Lower leg skin (tissue), 4 donors: ENCODE results near the gene PCSK6. TPM values are rescaled to one million over a fixed set of nuclear protein-coding genes. Genes with fewer than 3 reads are reported as not detected.

Experiments used
- DNase-seq, 2 donors: peaks; one replicate each; pipeline ENCODE4 v3.0.0-alpha.2; 2019; ENCODE audit warnings: low spot score in 2 of 2
- H3K4me3 ChIP-seq: fragments of 200-600 bp; sonication (generic); 2 replicates; pipeline ENCODE4 v1.5.1; 2017; ENCODE audit warnings: mild to moderate bottlenecking, low read depth; ENCODE audit not compliant: poor library complexity, severe bottlenecking
- POLR2A ChIP-seq, 2 donors: fragments of 450-650 bp; IDR thresholded peaks; one replicate each; pipeline ENCODE4 v1.6.1; 2016 to 2017; ENCODE audit warnings: antibody characterized with exemption in 2 of 2, mild to moderate bottlenecking in 1 of 2, moderate library complexity in 1 of 2
- WGBS, 2 donors: methylation state at CpG; one replicate each; pipeline ENCODE4 v1.1.5; 2018; 5-methylcytosine and 5-hydroxymethylcytosine counted together
- intact Hi-C: fragments of 100-400 bp; cut with DNase I; formaldehyde crosslinking; loops from one replicate; pipeline ENCODE4 v1.15.0; 2023; ENCODE audit warnings: low total_unique reads
- total RNA-seq, 4 donors: library from RNA; depleted of rRNA; stranded (reverse); fragments of >200 nt; gene quantifications; one replicate each; pipeline ENCODE4 v1.1.0, GENCODE V29; 2016
- TF ChIP-seq, protein P1 (sequence below), 3 donors: fragments of 450-650 bp; IDR thresholded peaks; one replicate each; pipeline ENCODE4 v1.5.1; 2016; ENCODE audit warnings: antibody characterized with exemption in 3 of 3, mild to moderate bottlenecking in 3 of 3, moderate library complexity in 2 of 3

The PCSK6 gene
- total RNA-seq, 4 donors from 2014 or later = 20.1 to 45.4 (median 30.4) TPM

DNA sequence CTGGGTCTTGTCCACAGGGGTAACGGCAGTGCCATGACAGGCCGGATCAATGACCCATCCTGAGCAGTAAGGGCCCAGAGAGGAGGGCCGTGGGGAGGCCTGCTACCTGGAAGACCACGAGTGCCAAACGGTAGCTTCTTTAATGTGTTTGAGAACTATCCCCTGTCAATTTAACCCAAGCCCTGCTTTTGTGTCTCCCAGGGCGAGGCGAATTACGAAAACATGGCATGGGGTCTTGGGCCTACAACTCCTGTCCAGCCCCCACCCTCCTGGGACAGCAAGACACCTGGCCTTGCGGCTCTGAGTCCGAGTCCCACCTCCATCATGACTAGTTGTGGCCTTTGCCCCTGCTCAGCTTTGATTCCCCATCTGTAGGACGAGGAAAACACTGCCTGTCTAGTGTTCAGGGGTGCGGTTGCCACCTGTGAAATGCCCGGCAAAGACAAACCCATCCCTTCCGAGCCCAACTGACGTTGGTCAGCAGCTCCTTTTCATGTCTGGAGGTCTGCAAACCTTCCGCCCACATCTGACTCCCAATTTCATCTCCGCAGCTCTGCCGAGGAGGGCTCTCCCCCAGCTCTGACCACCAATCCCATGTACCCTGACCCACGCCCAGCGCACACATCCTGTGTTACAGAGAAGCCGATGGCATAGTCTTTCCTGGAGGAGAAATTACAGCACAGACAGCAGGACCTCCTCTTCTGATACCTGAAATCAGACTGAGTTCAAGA lies 165.5 kb downstream of the PCSK6 start:
- whole genome bisulfite sequencing, 2 donors = 90 to 91% methylated on average over 21 of the region's 21 CpGs

DNA sequence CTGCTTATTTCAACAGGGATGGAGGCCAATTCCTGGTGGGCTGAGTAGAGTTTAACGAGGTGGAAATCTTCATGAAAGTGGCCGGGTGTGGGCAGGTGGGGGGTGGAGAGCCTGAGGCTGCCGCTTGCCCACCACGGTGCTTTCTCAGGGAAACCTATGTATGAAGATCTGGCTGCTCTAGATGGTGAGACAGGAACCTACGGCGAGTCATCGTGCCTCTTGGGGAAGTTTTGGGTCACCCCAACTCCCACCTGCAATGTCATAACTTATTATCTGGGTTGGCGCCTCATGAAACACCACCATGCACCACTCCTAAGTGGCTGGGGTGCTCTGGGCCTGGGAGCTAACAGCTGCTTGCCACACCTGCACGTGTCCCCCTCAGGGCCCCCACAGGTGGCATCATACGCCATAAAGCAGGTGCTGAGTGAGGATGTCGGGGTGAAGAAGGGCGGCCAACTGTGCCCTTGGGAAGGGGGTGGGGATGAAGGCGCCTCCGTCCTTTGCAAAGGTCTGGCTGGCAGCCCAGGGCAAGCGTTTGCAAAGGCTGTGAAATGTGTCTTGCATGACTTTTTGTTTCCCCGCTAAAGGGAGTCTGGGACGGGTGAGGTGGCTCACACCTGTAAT lies 166.5 kb downstream of the PCSK6 start:
- DNase-seq = peak in 1 of 2 donors; percentile 81
- intact Hi-C loops = no loop called here
- WGBS, 2 donors = 87 to 89% methylated on average over 17 of the region's 17 CpGs

More for the DNA sequence above, 165.5 kb downstream of the PCSK6 start:
- peak in 1 of 2 donors; percentile 60 for DNase-seq
- TF ChIP-seq POLR2A (IDR thresholded peaks at IDR 0.05) = no peak
- TF ChIP-seq, protein P1, sequence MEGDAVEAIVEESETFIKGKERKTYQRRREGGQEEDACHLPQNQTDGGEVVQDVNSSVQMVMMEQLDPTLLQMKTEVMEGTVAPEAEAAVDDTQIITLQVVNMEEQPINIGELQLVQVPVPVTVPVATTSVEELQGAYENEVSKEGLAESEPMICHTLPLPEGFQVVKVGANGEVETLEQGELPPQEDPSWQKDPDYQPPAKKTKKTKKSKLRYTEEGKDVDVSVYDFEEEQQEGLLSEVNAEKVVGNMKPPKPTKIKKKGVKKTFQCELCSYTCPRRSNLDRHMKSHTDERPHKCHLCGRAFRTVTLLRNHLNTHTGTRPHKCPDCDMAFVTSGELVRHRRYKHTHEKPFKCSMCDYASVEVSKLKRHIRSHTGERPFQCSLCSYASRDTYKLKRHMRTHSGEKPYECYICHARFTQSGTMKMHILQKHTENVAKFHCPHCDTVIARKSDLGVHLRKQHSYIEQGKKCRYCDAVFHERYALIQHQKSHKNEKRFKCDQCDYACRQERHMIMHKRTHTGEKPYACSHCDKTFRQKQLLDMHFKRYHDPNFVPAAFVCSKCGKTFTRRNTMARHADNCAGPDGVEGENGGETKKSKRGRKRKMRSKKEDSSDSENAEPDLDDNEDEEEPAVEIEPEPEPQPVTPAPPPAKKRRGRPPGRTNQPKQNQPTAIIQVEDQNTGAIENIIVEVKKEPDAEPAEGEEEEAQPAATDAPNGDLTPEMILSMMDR (IDR thresholded peaks at IDR 0.05) = no peak
- intact Hi-C loops = no loop called here
- H3K4me3 ChIP-seq = no peak overlapping the region

DNA sequence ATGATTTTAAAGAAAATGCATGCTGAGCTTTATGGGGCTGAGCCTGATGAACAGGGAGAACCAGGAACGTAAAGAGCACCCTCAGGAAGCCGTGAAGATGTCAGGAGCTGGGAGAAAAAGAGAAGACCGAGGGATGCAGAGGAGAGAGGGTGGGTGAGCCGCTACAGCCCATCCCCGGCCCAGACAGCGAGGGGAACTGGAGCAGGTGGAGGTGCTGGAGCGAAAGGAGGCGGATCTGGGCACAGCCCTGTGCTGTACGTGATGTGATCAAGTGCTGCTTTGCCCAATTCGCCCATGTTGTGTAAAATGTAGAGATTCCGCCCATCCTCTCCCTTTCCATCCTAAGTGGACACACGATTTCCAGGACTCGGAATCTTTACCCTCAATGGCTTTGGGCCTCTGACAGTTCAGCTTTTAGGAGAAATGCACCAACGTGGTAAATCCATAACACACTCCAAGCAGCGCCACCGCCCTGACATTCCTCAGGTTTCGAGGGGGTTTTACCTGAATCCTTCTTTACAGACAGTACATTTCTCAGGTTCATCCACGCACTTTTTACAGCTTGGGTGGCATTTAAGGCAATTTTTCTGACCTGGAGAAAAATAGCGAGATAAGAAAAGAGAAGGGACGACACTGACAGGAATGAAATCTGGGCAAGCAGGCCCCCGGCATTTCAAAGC lies 167.4 kb downstream of the PCSK6 start:
- intact Hi-C loops = no loop called here
- DNase-seq = peak in 1 of 2 donors; percentile 31
- H3K4me3 ChIP-seq = no peak overlapping the region
- TF ChIP-seq POLR2A (IDR thresholded peaks at IDR 0.05) = no peak
- TF ChIP-seq, protein P1 (IDR thresholded peaks at IDR 0.05) = no peak
- 88 to 93% methylated on average over 21 of the region's 21 CpGs for WGBS, 2 donors

More for the DNA sequence above, 166.5 kb downstream of the PCSK6 start:
- TF ChIP-seq, protein P1 (IDR thresholded peaks at IDR 0.05) = no peak
- TF ChIP-seq POLR2A (IDR thresholded peaks at IDR 0.05) = no peak
- H3K4me3 ChIP-seq = no peak overlapping the region

DNA sequence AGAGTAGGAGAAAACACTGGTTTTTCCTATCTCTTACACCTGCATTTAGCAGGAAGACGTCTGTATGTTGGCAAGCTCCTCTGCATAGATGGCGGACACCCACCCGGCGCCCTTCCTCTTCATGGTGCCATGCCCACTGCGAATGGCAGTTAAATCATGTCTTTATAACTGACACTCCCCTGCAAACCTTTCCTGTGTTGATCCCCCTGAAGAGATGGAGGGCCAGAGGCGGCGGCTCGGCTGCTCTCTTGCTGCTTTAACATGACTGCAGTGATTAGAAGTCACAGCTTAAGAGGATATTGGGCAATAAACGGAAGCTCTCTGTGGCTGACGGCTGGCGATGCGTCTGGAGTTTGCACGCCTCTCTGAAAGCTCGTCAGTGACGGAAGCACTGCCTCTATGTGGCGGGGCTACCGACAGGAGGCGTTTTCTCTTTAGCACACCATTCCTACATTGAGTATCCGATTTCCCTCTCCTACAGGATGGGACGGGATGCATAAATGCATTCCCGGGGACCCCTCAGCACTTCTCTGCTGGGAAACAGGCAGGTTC lies 168.9 kb downstream of the PCSK6 start:
- WGBS, 2 donors = 61 to 70% methylated on average over 21 of the region's 21 CpGs
- intact Hi-C loops = no loop called here
- peak in 1 of 2 donors; percentile 33 for DNase-seq
- TF ChIP-seq, protein P1 (IDR thresholded peaks at IDR 0.05) = no peak
- no peak for TF ChIP-seq POLR2A (IDR thresholded peaks at IDR 0.05)
- H3K4me3 ChIP-seq = no peak overlapping the region

DNA sequence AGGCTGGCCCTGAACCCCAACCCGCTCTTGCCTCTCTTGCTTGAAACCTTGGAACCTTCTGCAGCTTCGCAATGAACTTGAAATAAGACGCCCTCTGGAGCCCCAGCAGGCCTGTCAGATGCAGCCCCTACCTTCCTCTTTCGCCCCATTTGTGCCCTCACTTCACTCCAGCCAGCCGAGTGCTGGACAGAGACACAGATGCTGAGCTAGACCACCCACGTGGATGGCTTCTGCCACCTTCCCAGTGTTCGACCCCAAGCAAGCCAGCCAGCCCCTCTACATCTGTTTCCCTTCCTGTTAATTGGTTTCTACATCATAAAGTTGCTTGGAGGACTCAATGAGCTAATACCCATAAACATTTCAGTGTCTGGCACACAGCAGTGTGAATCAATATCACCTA lies 170.7 kb downstream of the PCSK6 start:
- no peak overlapping the region for H3K4me3 ChIP-seq
- intact Hi-C loops = no loop called here
- WGBS, 2 donors = 64 to 66% methylated on average over 7 of the region's 7 CpGs
- no peak for DNase-seq
- TF ChIP-seq POLR2A (IDR thresholded peaks at IDR 0.05) = no peak
- TF ChIP-seq, protein P1 (IDR thresholded peaks at IDR 0.05) = no peak
